PC-9 (cell line): ENCODE data around the gene SYMPK. TPM values are rescaled to one million over a fixed set of nuclear protein-coding genes. Genes with fewer than 3 reads are reported as not detected.

Experiments
- BruUV-seq: library from RNA; stranded (reverse); fragments of 400-500 nt; replicated peaks from 2 replicates; lab custom pipeline; 2021; lab: Mats Ljungman, UMichigan
- CTCF ChIA-PET: fragments of 300-600 bp; sonication (Branson Sonifier 250); formaldehyde crosslinking; loops from one replicate; lab custom pipeline; 2022; ENCODE audit warnings: antibody characterized with exemption; lab: Charles Lee
- POLR2A ChIA-PET: fragments of 300-600 bp; sonication (Branson Sonifier 250); formaldehyde crosslinking; loops from one replicate; lab custom pipeline; 2022; ENCODE audit warnings: antibody characterized with exemption; ENCODE audit not compliant: unreplicated experiment; lab: Charles Lee
- DNase-seq, 2 experiments: peaks; one replicate each; pipeline versions ENCODE4 v3.0.0 to v3.0.0-alpha.2; 2015 to 2022; ENCODE audit warnings: mixed read lengths in 1 of 2
- H2AFZ ChIP-seq: fragments of 200-600 bp; sonication (generic); 2 replicates; pipeline ENCODE4 v1.8.1; 2017; ENCODE audit warnings: antibody characterized with exemption
- H3F3A ChIP-seq: fragments of 200-600 bp; sonication (generic); 2 replicates; pipeline ENCODE4 v1.8.1; 2017; ENCODE audit warnings: antibody characterized with exemption, mild to moderate bottlenecking, low read depth; ENCODE audit not compliant: insufficient read depth
- H3K27ac ChIP-seq: fragments of 200-600 bp; sonication (generic); 2 replicates; pipeline ENCODE4 v1.6.1; 2016; ENCODE audit warnings: mixed run types
- H3K27me3 ChIP-seq: fragments of 200-600 bp; sonication (generic); 2 replicates; pipeline ENCODE4 v1.6.1; 2016; ENCODE audit warnings: low read depth, mixed run types; ENCODE audit not compliant: insufficient read depth
- H3K36me3 ChIP-seq: fragments of 200-600 bp; sonication (generic); 2 replicates; pipeline ENCODE4 v1.6.1; 2016; ENCODE audit warnings: low read depth, mixed run types
- H3K4me1 ChIP-seq: fragments of 200-600 bp; sonication (generic); replicated peaks from 2 replicates; pipeline ENCODE4 v1.6.1; 2016; ENCODE audit warnings: mixed run types; ENCODE audit not compliant: insufficient read depth
- H3K4me2 ChIP-seq: fragments of 200-600 bp; sonication (generic); 2 replicates; pipeline ENCODE4 v1.6.1; 2017; ENCODE audit warnings: mixed run types
- H3K4me3 ChIP-seq: fragments of 200-600 bp; sonication (generic); 2 replicates; pipeline ENCODE4 v1.6.1; 2016; ENCODE audit warnings: mixed run types
- H3K79me2 ChIP-seq: fragments of 200-600 bp; sonication (generic); 2 replicates; pipeline ENCODE4 v1.6.1; 2017; ENCODE audit warnings: low read depth, mixed run types
- H3K9me2 ChIP-seq: fragments of 200-600 bp; sonication (generic); 2 replicates; pipeline ENCODE4 v1.8.1; 2017; ENCODE audit warnings: mild to moderate bottlenecking; ENCODE audit not compliant: insufficient read depth
- H3K9me3 ChIP-seq: fragments of 200-600 bp; sonication (generic); 2 replicates; pipeline ENCODE4 v1.8.1; 2016; ENCODE audit warnings: low read depth; ENCODE audit not compliant: insufficient read depth
- H4K20me1 ChIP-seq: fragments of 200-600 bp; sonication (generic); 2 replicates; pipeline ENCODE4 v1.8.1; 2017; ENCODE audit not compliant: insufficient read depth
- CTCF ChIP-seq: fragments of 200-600 bp; sonication (generic); conservative IDR thresholded peaks from 2 replicates; pipeline ENCODE4 v1.6.1; 2017; ENCODE audit warnings: mixed run types, antibody characterized with exemption, mild to moderate bottlenecking, moderate library complexity
- EZH2 ChIP-seq: fragments of 200-600 bp; sonication (generic); IDR thresholded peaks from 2 replicates; pipeline ENCODE4 v1.8.0; 2017; ENCODE audit warnings: antibody characterized with exemption, low read depth
- intact Hi-C: fragments of 100-400 bp; cut with micrococcal nuclease; formaldehyde crosslinking; loops from one replicate; pipeline ENCODE4 v1.10.0; 2022; ENCODE audit not compliant: unreplicated experiment
- total RNA-seq: library from RNA; stranded (reverse); gene quantifications from 2 replicates; pipeline ENCODE4 v1.2.3, GENCODE V29; 2021

The SYMPK gene
- total RNA-seq, 1 experiment from 2014 or later = 85.5 TPM

- TF ChIP-seq CTCF = no peak
- TF ChIP-seq EZH2 = no peak
- no TSS peak for BruUV-seq
- no peaks in the 10 kb centered on the region for H3K79me2 ChIP-seq
- H2AFZ ChIP-seq = peak overlapping the region; percentile 94
- peak overlapping the region; percentile 100 for H3K4me2 ChIP-seq
- H3F3A ChIP-seq = peaks cover 52% of the 10 kb centered on the region; the same call in 1 of the 2 replicates
- H4K20me1 ChIP-seq = no peaks in the 10 kb centered on the region
- intact Hi-C loops = loop anchor here (2.0 to 5.0 kb wide), 3 partner anchors 37 to 346 kb away; partner anchors contain the start of genes ERCC1 and FBXO46
- POLR2A ChIA-PET = interaction anchor here (0.5 to 1.6 kb wide), 7 partner anchors 20 to 97 kb away, joined by 4 to 13 read pairs (median 7); partner anchors contain the start of genes DMWD, FBXO46, QPCTL and SNRPD2
- H3K27ac ChIP-seq = peak overlapping the region; percentile 79
- H3K4me1 ChIP-seq = peaks cover 17% of the 10 kb centered on the region
- no peaks in the 10 kb centered on the region for H3K27me3 ChIP-seq
- 0 out of 2 replicates have a peak, but pooled peaks cover 3% of the 10 kb centered on the region for H3K36me3 ChIP-seq
- DNase-seq = peak; percentile 61 to 67
- no peaks in the 10 kb centered on the region for H3K9me3 ChIP-seq
- CTCF ChIA-PET = interaction anchor here (0.6 kb wide), 2 partner anchors 10 to 51 kb away, joined by 4 to 5 read pairs; no protein-coding TSS in a partner anchor
- H3K9me2 ChIP-seq = no peaks in the 10 kb centered on the region
- peak overlapping the region; percentile 97 for H3K4me3 ChIP-seq
These were observed 94.9 kb downstream of the SYMPK start for GRCh38 chr19:45767881-45768654.

- no peaks in the 10 kb centered on the region for H4K20me1 ChIP-seq
- H3K4me3 ChIP-seq = peak overlapping the region; percentile 97
- POLR2A ChIA-PET = interaction anchor here (0.5 to 1.6 kb wide), 7 partner anchors 19 to 97 kb away, joined by 4 to 13 read pairs (median 7); partner anchors contain the start of genes DMWD, FBXO46, QPCTL and SNRPD2
- H3K9me3 ChIP-seq = no peaks in the 10 kb centered on the region
- peak overlapping the region; percentile 100 for H3K4me2 ChIP-seq
- no TSS peak for BruUV-seq
- DNase-seq = peak; percentile 77 to 88
- no peak for TF ChIP-seq CTCF
- no peak for TF ChIP-seq EZH2
- peaks cover 46% of the 10 kb centered on the region; the same call in 1 of the 2 replicates for H3F3A ChIP-seq
- H3K9me2 ChIP-seq = no peaks in the 10 kb centered on the region
- H3K36me3 ChIP-seq = 0 out of 2 replicates have a peak, but pooled peaks cover 2% of the 10 kb centered on the region
- intact Hi-C loops = loop anchor here (5.0 kb wide), 2 partner anchors 115 to 345 kb away; partner anchors contain the start of gene ERCC1
- no peaks in the 10 kb centered on the region for H3K79me2 ChIP-seq
- H3K27me3 ChIP-seq = no peaks in the 10 kb centered on the region
- CTCF ChIA-PET = interaction anchor here (0.6 kb wide), 3 partner anchors 26 to 96 kb away, joined by 5 to 6 read pairs (median 6); partner anchors contain the start of gene SYMPK
- peak overlapping the region; percentile 79; the same call in 1 of the 2 replicates for H3K27ac ChIP-seq
- H2AFZ ChIP-seq = peak overlapping the region; percentile 94
- peaks cover 17% of the 10 kb centered on the region for H3K4me1 ChIP-seq
These were observed 95.5 kb downstream of the SYMPK start for GRCh38 chr19:45767410-45767880.

GRCh38 chr19:45766869-45767346 lies 96.0 kb downstream of the SYMPK start:
- TSS peak; percentile 47 for BruUV-seq
- intact Hi-C loops = loop anchor here (5.0 kb wide), 2 partner anchors 115 to 345 kb away; partner anchors contain the start of gene ERCC1
- Histone ChIP-seq H3K79me2 (no peaks in the 10 kb centered on the region), H3K9me2 (no peaks in the 10 kb centered on the region), H3K9me3 (no peaks in the 10 kb centered on the region), H3K4me1 (peaks cover 17% of the 10 kb centered on the region), H4K20me1 (no peaks in the 10 kb centered on the region), H2AFZ (peak overlapping the region; percentile 71; the same call in 1 of the 2 replicates), H3K36me3 (no peaks in the 10 kb centered on the region), H3F3A (peaks cover 43% of the 10 kb centered on the region; the same call in 1 of the 2 replicates), H3K27me3 (no peaks in the 10 kb centered on the region), H3K4me3 (peak overlapping the region; percentile 97), H3K27ac (peak overlapping the region; percentile 20; the same call in 1 of the 2 replicates), H3K4me2 (peak overlapping the region; percentile 100)
- no peak for TF ChIP-seq CTCF
- no peak for TF ChIP-seq EZH2
- POLR2A ChIA-PET = interaction anchor here (0.9 to 1.6 kb wide), 4 partner anchors 49 to 96 kb away, joined by 5 to 13 read pairs (median 8); partner anchors contain the start of genes QPCTL and SNRPD2
- peak in 1 of 2 experiments; percentile 19 for DNase-seq
- CTCF ChIA-PET = interaction anchor here (0.6 kb wide), 2 partner anchors 25 to 96 kb away, joined by 6 read pairs; partner anchors contain the start of gene SYMPK
